ENCODE data around the gene SOBP.

Gene SOBP

DNA sequence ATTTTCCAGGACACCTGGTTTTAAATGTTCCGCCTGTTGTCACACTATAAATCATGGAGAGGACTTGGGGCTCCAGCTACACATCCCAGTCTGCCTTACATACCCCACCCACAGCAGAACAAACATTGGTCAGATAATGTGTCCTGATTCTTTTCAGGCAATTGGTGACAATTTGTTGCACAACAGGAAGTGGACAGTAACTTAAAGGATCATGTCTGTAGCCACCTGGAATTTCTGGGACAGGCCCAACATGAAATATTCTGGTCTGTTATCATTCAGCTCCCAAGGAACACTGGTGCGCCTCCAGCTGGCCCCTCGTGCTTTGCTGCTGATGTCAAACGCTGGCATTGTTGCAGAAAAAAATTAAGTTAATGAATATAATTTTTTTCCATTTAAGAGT lies 117.2 kb downstream of the SOBP start:
- Histone ChIP-seq H3K9me3 (ENCODE audit: control insufficient read depth in 2 of 2, low read length in 2 of 2) (no peaks in the 10 kb centered on the region), H3K36me3 (ENCODE audit: control insufficient read depth in 2 of 2, insufficient read depth in 2 of 2, low read length in 2 of 2) (no peaks in the 10 kb centered on the region), H3K4me3 (ENCODE audit: low read length in 2 of 2) (no peak overlapping the region), H3K9ac (ENCODE audit: low read depth in 1 of 2, low read length in 2 of 2) (no peak overlapping the region), H3K27me3 (ENCODE audit: control insufficient read depth in 2 of 2, insufficient read depth in 2 of 2, low read length in 2 of 2) (no peaks in the 10 kb centered on the region), H3K4me1 (ENCODE audit: control insufficient read depth in 2 of 2, insufficient read depth in 2 of 2, low read length in 2 of 2) (no peaks in the 10 kb centered on the region), H3K27ac (ENCODE audit: low read depth in 2 of 2, low read length in 2 of 2) (no peak overlapping the region)

DNA sequence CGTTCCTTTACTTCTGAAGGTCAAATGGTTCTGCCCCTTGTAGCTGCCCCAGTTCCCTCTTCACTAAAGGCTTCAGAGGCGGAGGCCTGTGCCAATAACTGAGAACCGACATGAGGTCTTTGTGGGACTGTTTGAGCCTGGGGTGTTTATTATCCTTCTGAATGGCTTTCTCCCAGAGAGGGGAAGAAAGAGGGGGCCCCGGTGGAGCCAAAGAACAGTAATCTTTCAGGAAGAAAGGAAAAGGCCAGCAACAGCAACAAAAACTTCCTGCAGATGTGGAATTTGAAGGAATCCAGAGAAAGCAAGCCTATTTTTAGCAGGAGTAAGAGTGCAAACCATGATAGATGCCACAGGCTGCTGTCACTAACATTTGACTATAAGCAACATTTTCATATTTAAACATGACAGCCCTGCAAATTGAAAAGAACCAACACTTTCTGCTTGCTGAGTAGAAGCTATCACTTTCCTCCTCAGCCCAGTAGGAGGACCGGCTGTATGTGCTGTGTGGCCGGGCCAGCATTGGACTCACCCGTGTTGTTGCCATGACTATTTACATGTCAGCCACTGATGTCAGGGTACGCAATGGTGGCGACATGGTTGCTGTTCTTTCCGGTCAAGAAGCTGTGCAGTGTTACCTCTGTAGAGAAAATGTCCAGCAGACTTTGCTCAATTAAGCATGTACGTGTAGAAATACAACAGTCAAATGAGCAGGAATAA lies 121.3 kb downstream of the SOBP start:
- H3K36me3 ChIP-seq (ENCODE audit: control insufficient read depth in 2 of 2, insufficient read depth in 2 of 2, low read length in 2 of 2), result no peaks in the 10 kb centered on the region
- no peaks in the 10 kb centered on the region for H3K9me3 ChIP-seq (ENCODE audit: control insufficient read depth in 2 of 2, low read length in 2 of 2)
- no peaks in the 10 kb centered on the region for H3K27me3 ChIP-seq (ENCODE audit: control insufficient read depth in 2 of 2, insufficient read depth in 2 of 2, low read length in 2 of 2)
- H3K27ac ChIP-seq (ENCODE audit: low read depth in 2 of 2, low read length in 2 of 2), result no peak overlapping the region
- H3K4me3 ChIP-seq (ENCODE audit: low read length in 2 of 2), result no peak overlapping the region
- no peaks in the 10 kb centered on the region for H3K4me1 ChIP-seq (ENCODE audit: control insufficient read depth in 2 of 2, insufficient read depth in 2 of 2, low read length in 2 of 2)
- H3K9ac ChIP-seq (ENCODE audit: low read depth in 1 of 2, low read length in 2 of 2), result no peak overlapping the region

DNA sequence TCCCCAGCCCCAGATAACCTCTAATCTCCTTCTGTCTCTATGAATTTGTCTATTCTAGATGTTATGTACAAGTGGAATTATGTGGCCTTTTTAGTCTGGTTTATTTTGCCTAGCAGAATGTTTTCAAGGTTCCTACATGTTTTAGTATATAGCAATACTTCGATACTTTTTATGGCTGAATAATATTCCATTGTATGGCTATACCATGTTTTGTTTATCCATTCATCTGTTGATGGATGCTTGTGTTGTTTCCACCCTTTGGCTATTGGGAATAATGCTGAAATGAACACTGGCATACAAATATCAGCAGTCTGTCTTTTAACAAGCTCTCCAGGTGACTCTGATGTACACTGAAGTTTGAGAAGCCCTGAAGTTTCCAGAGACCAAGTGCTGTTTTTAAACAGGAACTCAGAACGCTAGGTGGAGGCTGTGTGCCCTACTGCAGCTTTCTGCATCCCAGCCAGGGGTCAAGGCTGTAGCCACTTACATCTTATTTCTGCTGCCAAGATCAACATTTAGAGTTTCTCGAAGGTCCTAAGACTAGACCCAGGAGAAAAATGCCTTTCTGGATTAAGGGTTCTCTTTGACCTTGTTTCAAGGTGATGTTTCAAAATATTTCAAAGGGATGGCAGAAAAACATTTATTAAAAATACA lies 123.0 kb downstream of the SOBP start:
- Histone ChIP-seq H3K9ac (ENCODE audit: low read depth in 1 of 2, low read length in 2 of 2) (no peak overlapping the region), H3K9me3 (ENCODE audit: control insufficient read depth in 2 of 2, low read length in 2 of 2) (no peaks in the 10 kb centered on the region), H3K4me3 (ENCODE audit: low read length in 2 of 2) (no peak overlapping the region), H3K27me3 (ENCODE audit: control insufficient read depth in 2 of 2, insufficient read depth in 2 of 2, low read length in 2 of 2) (no peaks in the 10 kb centered on the region), H3K27ac (ENCODE audit: low read depth in 2 of 2, low read length in 2 of 2) (no peak overlapping the region), H3K36me3 (ENCODE audit: control insufficient read depth in 2 of 2, insufficient read depth in 2 of 2, low read length in 2 of 2) (no peaks in the 10 kb centered on the region), H3K4me1 (ENCODE audit: control insufficient read depth in 2 of 2, insufficient read depth in 2 of 2, low read length in 2 of 2) (no peaks in the 10 kb centered on the region)

DNA sequence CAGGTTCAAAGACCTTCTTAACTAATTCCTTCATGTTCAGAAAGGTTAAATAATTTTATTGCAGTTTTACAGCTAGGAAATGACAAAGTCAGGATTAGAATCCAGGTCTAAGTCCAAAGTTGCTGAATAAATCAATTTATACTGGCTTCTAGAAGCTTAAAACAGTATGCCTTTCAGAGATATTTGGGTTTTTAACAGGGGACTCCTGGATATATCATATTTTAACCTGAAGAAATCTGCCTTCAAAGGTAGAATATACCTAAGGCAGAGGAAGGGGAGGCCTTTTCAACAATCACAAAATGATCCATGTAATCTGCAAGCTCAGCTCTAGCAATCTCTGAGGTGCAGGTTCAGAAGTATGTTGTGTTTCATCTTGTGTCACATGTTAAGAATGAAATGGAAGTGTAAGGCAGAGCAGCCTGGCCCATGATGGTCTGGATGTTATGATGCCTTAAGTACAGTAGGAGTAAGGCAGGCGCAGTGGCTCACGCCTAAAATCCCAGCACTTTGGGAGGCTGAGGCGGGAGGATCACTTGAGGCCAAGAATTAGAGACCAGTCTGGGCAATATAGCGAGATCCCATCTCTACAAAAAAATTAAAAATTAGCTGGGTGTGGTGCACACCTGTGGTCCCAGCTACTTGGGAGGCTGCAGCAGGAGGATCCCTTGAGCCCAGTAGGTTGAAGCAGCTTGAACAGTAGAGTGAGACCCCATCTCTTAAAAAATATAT lies 123.9 kb downstream of the SOBP start:
- Histone ChIP-seq H3K27me3 (ENCODE audit: control insufficient read depth in 2 of 2, insufficient read depth in 2 of 2, low read length in 2 of 2) (no peaks in the 10 kb centered on the region), H3K4me1 (ENCODE audit: control insufficient read depth in 2 of 2, insufficient read depth in 2 of 2, low read length in 2 of 2) (no peaks in the 10 kb centered on the region), H3K9ac (ENCODE audit: low read depth in 1 of 2, low read length in 2 of 2) (no peak overlapping the region), H3K36me3 (ENCODE audit: control insufficient read depth in 2 of 2, insufficient read depth in 2 of 2, low read length in 2 of 2) (no peaks in the 10 kb centered on the region), H3K27ac (ENCODE audit: low read depth in 2 of 2, low read length in 2 of 2) (no peak overlapping the region), H3K9me3 (ENCODE audit: control insufficient read depth in 2 of 2, low read length in 2 of 2) (no peaks in the 10 kb centered on the region), H3K4me3 (ENCODE audit: low read length in 2 of 2) (no peak overlapping the region)

DNA sequence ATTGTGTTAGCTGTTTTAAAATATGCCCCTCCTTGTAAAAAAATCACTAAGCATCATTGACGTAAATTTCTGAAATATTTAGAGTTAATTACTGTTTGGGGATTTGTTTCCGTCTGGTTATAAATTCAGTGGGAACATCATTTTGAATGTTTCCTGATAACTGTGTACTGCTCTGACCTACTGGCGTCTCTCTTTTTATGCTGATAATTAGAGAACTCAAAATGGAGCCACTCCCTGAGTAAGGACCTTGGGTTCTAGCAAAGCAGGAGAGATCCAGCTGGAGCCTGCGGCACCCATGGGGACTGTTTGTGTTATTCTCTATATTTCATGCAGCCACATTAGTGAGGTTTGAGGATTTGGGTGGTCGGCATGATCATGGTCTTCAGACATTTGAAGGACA lies 124.9 kb downstream of the SOBP start:
- Histone ChIP-seq H3K36me3 (ENCODE audit: control insufficient read depth in 2 of 2, insufficient read depth in 2 of 2, low read length in 2 of 2) (no peaks in the 10 kb centered on the region), H3K27me3 (ENCODE audit: control insufficient read depth in 2 of 2, insufficient read depth in 2 of 2, low read length in 2 of 2) (no peaks in the 10 kb centered on the region), H3K4me1 (ENCODE audit: control insufficient read depth in 2 of 2, insufficient read depth in 2 of 2, low read length in 2 of 2) (no peaks in the 10 kb centered on the region), H3K4me3 (ENCODE audit: low read length in 2 of 2) (no peak overlapping the region), H3K27ac (ENCODE audit: low read depth in 2 of 2, low read length in 2 of 2) (no peak overlapping the region), H3K9ac (ENCODE audit: low read depth in 1 of 2, low read length in 2 of 2) (no peak overlapping the region), H3K9me3 (ENCODE audit: control insufficient read depth in 2 of 2, low read length in 2 of 2) (no peaks in the 10 kb centered on the region)

DNA sequence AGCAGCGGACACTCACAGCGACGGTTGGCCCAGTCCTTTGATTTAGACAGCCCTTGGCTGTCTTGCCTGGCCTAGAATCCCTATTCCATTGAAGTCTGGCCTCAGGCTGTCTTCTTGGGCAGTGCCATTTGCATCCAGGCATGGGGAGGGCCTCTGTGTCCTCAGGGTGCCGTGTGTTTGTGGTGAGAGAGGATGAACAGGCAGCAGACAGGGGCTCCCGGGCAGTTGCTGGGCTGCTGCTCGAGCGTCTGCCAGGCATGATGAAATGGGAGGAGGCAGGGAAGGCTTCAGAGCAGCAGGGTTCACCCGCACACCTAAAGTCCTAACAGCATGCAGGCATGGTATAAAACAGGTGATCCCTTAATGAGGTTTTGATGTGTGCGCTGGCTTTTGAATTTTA lies 126.9 kb downstream of the SOBP start:
- H3K27ac ChIP-seq (ENCODE audit: low read depth in 2 of 2, low read length in 2 of 2), result no peak overlapping the region

DNA sequence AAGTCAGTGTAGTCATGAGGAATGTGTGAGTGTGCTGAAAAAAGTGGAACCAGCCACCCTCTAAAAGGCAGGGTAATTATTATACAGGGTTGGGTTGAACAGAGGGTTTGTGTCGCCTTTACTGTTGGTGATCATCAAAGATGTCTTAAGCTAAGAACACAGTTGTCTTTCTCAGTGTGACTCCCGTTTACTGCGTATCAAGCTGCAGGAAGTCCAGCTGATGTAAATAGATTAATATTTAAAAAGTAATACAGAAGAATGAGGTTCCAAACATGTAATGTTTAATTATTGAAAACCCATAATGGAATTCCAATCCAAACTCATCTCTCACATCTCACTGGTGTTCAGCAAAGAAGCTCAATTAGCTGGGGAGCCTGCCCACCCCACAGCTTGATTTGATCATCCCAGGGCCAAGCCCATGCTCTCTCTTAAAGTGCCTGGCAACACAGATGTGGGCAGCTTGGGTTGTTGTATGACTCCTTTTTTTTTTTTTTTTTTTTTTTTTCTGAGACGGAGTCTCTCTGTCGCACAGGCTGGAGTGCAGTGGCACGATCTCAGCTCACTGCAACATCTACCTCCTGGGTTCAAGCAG lies 127.5 kb downstream of the SOBP start:
- Histone ChIP-seq H3K9ac (ENCODE audit: low read depth in 1 of 2, low read length in 2 of 2) (no peak overlapping the region), H3K9me3 (ENCODE audit: control insufficient read depth in 2 of 2, low read length in 2 of 2) (no peaks in the 10 kb centered on the region), H3K36me3 (ENCODE audit: control insufficient read depth in 2 of 2, insufficient read depth in 2 of 2, low read length in 2 of 2) (no peaks in the 10 kb centered on the region), H3K4me1 (ENCODE audit: control insufficient read depth in 2 of 2, insufficient read depth in 2 of 2, low read length in 2 of 2) (no peaks in the 10 kb centered on the region), H3K27ac (ENCODE audit: low read depth in 2 of 2, low read length in 2 of 2) (no peak overlapping the region), H3K27me3 (ENCODE audit: control insufficient read depth in 2 of 2, insufficient read depth in 2 of 2, low read length in 2 of 2) (no peaks in the 10 kb centered on the region), H3K4me3 (ENCODE audit: low read length in 2 of 2) (no peak overlapping the region)

More for the DNA sequence above, 126.9 kb downstream of the SOBP start:
- no peaks in the 10 kb centered on the region for H3K36me3 ChIP-seq (ENCODE audit: control insufficient read depth in 2 of 2, insufficient read depth in 2 of 2, low read length in 2 of 2)
- H3K4me1 ChIP-seq (ENCODE audit: control insufficient read depth in 2 of 2, insufficient read depth in 2 of 2, low read length in 2 of 2), result no peaks in the 10 kb centered on the region
- H3K27me3 ChIP-seq (ENCODE audit: control insufficient read depth in 2 of 2, insufficient read depth in 2 of 2, low read length in 2 of 2), result no peaks in the 10 kb centered on the region
- H3K4me3 ChIP-seq (ENCODE audit: low read length in 2 of 2), result no peak overlapping the region
- no peaks in the 10 kb centered on the region for H3K9me3 ChIP-seq (ENCODE audit: control insufficient read depth in 2 of 2, low read length in 2 of 2)
- H3K9ac ChIP-seq (ENCODE audit: low read depth in 1 of 2, low read length in 2 of 2), result no peak overlapping the region

DNA sequence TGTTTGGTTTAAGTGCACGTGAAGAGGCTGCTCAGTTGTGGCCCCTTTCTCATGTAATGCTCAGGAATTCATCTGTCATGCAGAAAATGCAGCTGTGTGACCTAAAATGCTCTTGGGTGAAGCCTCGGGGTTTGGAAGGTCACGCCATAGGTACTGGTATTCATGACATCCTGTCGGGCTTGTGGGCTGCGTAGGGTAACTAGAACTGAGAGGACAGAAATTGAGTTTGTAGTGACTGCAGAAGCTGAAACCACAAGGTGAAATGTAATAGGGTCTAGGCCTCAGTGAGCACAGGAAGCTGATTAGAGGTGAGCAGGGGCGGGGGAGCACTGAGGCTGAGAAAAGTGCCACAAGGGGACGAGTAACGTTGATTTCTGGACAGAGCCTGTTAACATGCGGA lies 128.8 kb downstream of the SOBP start:
- Histone ChIP-seq H3K36me3 (ENCODE audit: control insufficient read depth in 2 of 2, insufficient read depth in 2 of 2, low read length in 2 of 2) (no peaks in the 10 kb centered on the region), H3K4me1 (ENCODE audit: control insufficient read depth in 2 of 2, insufficient read depth in 2 of 2, low read length in 2 of 2) (no peaks in the 10 kb centered on the region), H3K27ac (ENCODE audit: low read depth in 2 of 2, low read length in 2 of 2) (no peak overlapping the region), H3K9me3 (ENCODE audit: control insufficient read depth in 2 of 2, low read length in 2 of 2) (no peaks in the 10 kb centered on the region), H3K4me3 (ENCODE audit: low read length in 2 of 2) (no peak overlapping the region), H3K27me3 (ENCODE audit: control insufficient read depth in 2 of 2, insufficient read depth in 2 of 2, low read length in 2 of 2) (no peaks in the 10 kb centered on the region), H3K9ac (ENCODE audit: low read depth in 1 of 2, low read length in 2 of 2) (no peak overlapping the region)

DNA sequence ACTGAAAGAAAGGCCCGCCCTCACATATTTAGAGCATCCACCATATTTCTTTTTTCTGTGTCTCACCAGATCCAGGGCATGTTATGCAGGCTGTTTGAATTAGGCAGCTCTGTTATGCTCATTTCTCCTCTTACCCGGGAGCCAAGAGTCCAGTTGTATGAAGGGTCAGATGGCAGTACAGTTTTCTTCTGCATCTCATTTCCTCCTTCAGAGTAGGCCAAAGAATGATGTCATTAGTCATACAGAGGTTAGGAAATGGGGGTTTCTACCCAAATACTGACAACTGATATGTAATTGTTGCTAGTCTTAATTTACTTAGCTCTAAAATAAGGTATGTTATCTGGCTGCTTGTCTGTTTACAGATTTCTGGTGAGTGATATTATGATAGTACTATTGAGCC lies 130.8 kb downstream of the SOBP start:
- Histone ChIP-seq H3K36me3 (ENCODE audit: control insufficient read depth in 2 of 2, insufficient read depth in 2 of 2, low read length in 2 of 2) (no peaks in the 10 kb centered on the region), H3K27me3 (ENCODE audit: control insufficient read depth in 2 of 2, insufficient read depth in 2 of 2, low read length in 2 of 2) (no peaks in the 10 kb centered on the region), H3K9ac (ENCODE audit: low read depth in 1 of 2, low read length in 2 of 2) (no peak overlapping the region), H3K4me3 (ENCODE audit: low read length in 2 of 2) (no peak overlapping the region), H3K4me1 (ENCODE audit: control insufficient read depth in 2 of 2, insufficient read depth in 2 of 2, low read length in 2 of 2) (no peaks in the 10 kb centered on the region), H3K9me3 (ENCODE audit: control insufficient read depth in 2 of 2, low read length in 2 of 2) (no peaks in the 10 kb centered on the region), H3K27ac (ENCODE audit: low read depth in 2 of 2, low read length in 2 of 2) (no peak overlapping the region)
